Upper lobe of left lung (tissue), 6 donors: ENCODE data around the gene ADAM21. TPM values are rescaled to one million over a fixed set of nuclear protein-coding genes. Genes with fewer than 3 reads are reported as not detected.

Experiments used
- ATAC-seq, 2 donors: fragments of 200-7000 bp; cut with Tn5 transposase; one replicate each; pipeline ENCODE4 v1.9.1; 2022; ENCODE audit warnings: mild to moderate bottlenecking in 2 of 2, moderate library complexity in 2 of 2; ENCODE audit not compliant: low FRiP score in 2 of 2
- DNase-seq, 2 donors: peaks; one replicate each; pipeline ENCODE4 v3.0.0-alpha.2; 2019 to 2020
- H3K27ac ChIP-seq, 4 donors: fragments of 200-600 bp; sonication (generic); one replicate each; pipeline ENCODE4 v1.5.1; 2016 to 2019
- H3K27me3 ChIP-seq, 4 donors: fragments of 200-600 bp; sonication (generic); one replicate each; pipeline ENCODE4 v1.5.1; 2017 to 2019
- H3K36me3 ChIP-seq, 4 donors: fragments of 200-600 bp; sonication (generic); one replicate each; pipeline ENCODE4 v1.5.1; 2016 to 2019
- H3K4me1 ChIP-seq, 4 donors: fragments of 200-600 bp; sonication (generic); one replicate each; pipeline ENCODE4 v1.5.1; 2018 to 2019
- H3K4me3 ChIP-seq, 4 donors: fragments of 200-600 bp; sonication (generic); one replicate each; pipeline ENCODE4 v1.5.1; 2017 to 2019; ENCODE audit warnings: mild to moderate bottlenecking in 2 of 4, moderate library complexity in 1 of 4
- H3K9me3 ChIP-seq, 4 donors: fragments of 200-600 bp; sonication (generic); one replicate each; pipeline ENCODE4 v1.5.1; 2018 to 2019
- EP300 ChIP-seq, 4 donors: sonication (generic); formaldehyde crosslinking; IDR thresholded peaks; one replicate each; pipeline ENCODE4 v1.5.1; 2017; ENCODE audit warnings: antibody characterized with exemption in 4 of 4, control low read depth in 2 of 4
- POLR2A ChIP-seq, 4 donors: fragments of 450-650 bp; IDR thresholded peaks; one replicate each; pipeline ENCODE4 v1.5.1; 2016 to 2017; ENCODE audit warnings: antibody characterized with exemption in 4 of 4, mild to moderate bottlenecking in 2 of 4
- POLR2AphosphoS5 ChIP-seq, 2 donors: sonication (generic); formaldehyde crosslinking; IDR thresholded peaks; one replicate each; pipeline ENCODE4 v1.5.1; 2017; ENCODE audit warnings: antibody characterized with exemption in 2 of 2
- WGBS, 2 donors: methylation state at CpG; one replicate each; pipeline ENCODE4 v1.1.5; 2017 to 2018; 5-methylcytosine and 5-hydroxymethylcytosine counted together
- total RNA-seq, 6 donors: library from RNA; depleted of rRNA in 4 of 6; stranded (reverse); fragments of >200 nt in 4 of 6; gene quantifications; one replicate each; pipeline versions ENCODE4 v1.1.0 to v1.2.1, GENCODE V29; 2016 to 2021
- TF ChIP-seq, protein P1 (sequence below), 6 experiments: fragments of 450-650 bp in 4 of 6; fragments of 200-600 bp in 2 of 6; sonication (generic) in 2 of 6; IDR thresholded peaks; one replicate each; pipeline ENCODE4 v1.5.1; 2016 to 2019; ENCODE audit warnings: antibody characterized with exemption in 6 of 6
- donor health status: DM: no; HTN: no; CAD: no; lungs with moderate emphysema.
- donor health status: DM: no; HTN: yes; CAD: no; lungs with severe emphysema.

ADAM21 gene
- total RNA-seq, 6 donors from 2014 or later = 0.17 to 0.39 TPM; not detected in 4

DNA sequence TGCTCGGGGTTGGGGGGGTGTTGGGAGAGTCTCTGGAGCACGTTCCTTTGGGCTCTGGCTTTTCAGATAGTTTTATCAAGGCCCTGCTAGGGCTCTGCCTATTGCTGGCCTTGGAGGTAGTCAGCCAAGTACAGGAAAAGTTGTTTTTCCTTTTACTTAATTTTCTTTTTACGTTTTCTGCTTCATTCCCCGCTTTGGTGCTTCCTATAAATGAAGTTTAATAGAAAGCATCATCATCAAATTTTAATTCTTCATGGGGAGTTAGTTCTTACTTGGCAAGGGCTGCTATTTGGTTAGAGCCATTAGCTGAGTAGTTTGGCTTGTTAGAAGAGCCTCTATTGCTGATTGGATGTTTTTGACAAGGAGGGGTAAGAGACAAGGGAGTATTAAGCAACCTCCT, 15.1 kb upstream of the ADAM21 start:
- DNase-seq (no peak), ATAC-seq (no peak)
- Histone ChIP-seq H3K27ac (no peak overlapping the region), H3K9me3 (peaks cover 5 to 37% (median 24%) of the 10 kb centered on the region in 4 donors), H3K27me3 (no peaks in the 10 kb centered on the region), H3K4me1 (no peaks in the 10 kb centered on the region), H3K36me3 (no peaks in the 10 kb centered on the region), H3K4me3 (no peak overlapping the region)
- TF ChIP-seq EP300 (IDR thresholded peaks at IDR 0.05) (no peak), POLR2AphosphoS5 (IDR thresholded peaks at IDR 0.05) (no peak), POLR2A (IDR thresholded peaks at IDR 0.05) (no peak)
- TF ChIP-seq, protein P1, sequence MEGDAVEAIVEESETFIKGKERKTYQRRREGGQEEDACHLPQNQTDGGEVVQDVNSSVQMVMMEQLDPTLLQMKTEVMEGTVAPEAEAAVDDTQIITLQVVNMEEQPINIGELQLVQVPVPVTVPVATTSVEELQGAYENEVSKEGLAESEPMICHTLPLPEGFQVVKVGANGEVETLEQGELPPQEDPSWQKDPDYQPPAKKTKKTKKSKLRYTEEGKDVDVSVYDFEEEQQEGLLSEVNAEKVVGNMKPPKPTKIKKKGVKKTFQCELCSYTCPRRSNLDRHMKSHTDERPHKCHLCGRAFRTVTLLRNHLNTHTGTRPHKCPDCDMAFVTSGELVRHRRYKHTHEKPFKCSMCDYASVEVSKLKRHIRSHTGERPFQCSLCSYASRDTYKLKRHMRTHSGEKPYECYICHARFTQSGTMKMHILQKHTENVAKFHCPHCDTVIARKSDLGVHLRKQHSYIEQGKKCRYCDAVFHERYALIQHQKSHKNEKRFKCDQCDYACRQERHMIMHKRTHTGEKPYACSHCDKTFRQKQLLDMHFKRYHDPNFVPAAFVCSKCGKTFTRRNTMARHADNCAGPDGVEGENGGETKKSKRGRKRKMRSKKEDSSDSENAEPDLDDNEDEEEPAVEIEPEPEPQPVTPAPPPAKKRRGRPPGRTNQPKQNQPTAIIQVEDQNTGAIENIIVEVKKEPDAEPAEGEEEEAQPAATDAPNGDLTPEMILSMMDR (IDR thresholded peaks at IDR 0.05) = no peak
- 54 to 72% methylated on average over 3 to 4 of the region's 4 CpGs for WGBS, 2 donors

DNA sequence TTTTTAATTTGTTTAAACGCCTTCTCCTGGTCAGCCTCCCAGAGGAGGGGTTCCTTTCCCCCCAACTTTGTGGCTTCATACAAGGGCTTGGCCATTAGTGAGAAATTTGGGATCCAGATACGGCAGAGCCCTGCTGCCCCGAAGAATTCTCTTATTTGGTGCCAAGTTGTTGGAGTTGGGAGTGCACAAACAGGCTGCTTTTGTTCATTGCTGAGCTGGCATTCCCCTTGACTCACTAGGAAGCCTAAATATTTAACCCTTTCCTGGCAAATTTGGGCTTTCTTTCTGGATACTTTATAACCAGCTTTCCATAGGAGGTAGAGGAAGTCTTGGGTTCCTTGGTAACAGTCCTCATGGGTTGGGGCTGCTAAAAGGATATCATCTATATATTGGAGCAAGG, 10.3 kb upstream of the ADAM21 start:
- WGBS, 2 donors = 62 to 79% methylated on average over 3 of the region's 3 CpGs
- H3K27ac ChIP-seq = no peak overlapping the region
- no peaks in the 10 kb centered on the region for H3K4me1 ChIP-seq
- no peaks in the 10 kb centered on the region for H3K36me3 ChIP-seq
- ATAC-seq (no peak), DNase-seq (no peak)
- H3K4me3 ChIP-seq = no peak overlapping the region
- H3K9me3 ChIP-seq = peaks cover 17 to 44% (median 36%) of the 10 kb centered on the region in 4 donors
- H3K27me3 ChIP-seq = no peaks in the 10 kb centered on the region
- no peak for TF ChIP-seq EP300 (IDR thresholded peaks at IDR 0.05)
- TF ChIP-seq POLR2A (IDR thresholded peaks at IDR 0.05) = no peak
- TF ChIP-seq POLR2AphosphoS5 (IDR thresholded peaks at IDR 0.05) = no peak
- TF ChIP-seq, protein P1 (IDR thresholded peaks at IDR 0.05) = no peak

DNA sequence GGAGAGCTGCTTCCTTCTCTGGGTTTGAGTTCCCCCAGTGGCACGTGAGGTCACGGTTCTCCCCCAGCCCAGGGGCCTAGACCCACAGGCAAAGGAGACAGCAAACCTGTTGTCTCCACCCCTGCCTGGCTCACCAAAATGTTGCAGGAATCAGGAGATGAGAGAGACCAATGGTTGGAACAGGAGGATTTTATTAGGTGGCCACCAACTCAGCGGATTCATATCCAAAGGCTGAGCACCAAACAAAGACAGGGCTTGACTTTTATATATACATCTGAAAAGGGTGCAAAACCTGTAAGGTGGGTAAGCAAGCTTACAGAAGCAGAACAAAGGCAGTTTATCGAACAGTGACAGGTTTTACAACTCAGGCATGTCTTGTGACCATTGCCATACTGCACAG, 9.2 kb upstream of the ADAM21 start:
- no peaks in the 10 kb centered on the region for H3K27me3 ChIP-seq
- WGBS, 2 donors = 84 to 97% methylated on average over 4 of the region's 4 CpGs
- no peak overlapping the region for H3K27ac ChIP-seq
- no peaks in the 10 kb centered on the region for H3K36me3 ChIP-seq
- DNase-seq (no peak), ATAC-seq (no peak)
- no peak overlapping the region for H3K4me3 ChIP-seq
- TF ChIP-seq POLR2AphosphoS5 (IDR thresholded peaks at IDR 0.05) = no peak
- TF ChIP-seq, protein P1 (IDR thresholded peaks at IDR 0.05) = no peak
- no peak for TF ChIP-seq POLR2A (IDR thresholded peaks at IDR 0.05)
- no peak for TF ChIP-seq EP300 (IDR thresholded peaks at IDR 0.05)
- peaks cover 12 to 34% (median 25%) of the 10 kb centered on the region in 4 donors for H3K9me3 ChIP-seq
- no peaks in the 10 kb centered on the region for H3K4me1 ChIP-seq

DNA sequence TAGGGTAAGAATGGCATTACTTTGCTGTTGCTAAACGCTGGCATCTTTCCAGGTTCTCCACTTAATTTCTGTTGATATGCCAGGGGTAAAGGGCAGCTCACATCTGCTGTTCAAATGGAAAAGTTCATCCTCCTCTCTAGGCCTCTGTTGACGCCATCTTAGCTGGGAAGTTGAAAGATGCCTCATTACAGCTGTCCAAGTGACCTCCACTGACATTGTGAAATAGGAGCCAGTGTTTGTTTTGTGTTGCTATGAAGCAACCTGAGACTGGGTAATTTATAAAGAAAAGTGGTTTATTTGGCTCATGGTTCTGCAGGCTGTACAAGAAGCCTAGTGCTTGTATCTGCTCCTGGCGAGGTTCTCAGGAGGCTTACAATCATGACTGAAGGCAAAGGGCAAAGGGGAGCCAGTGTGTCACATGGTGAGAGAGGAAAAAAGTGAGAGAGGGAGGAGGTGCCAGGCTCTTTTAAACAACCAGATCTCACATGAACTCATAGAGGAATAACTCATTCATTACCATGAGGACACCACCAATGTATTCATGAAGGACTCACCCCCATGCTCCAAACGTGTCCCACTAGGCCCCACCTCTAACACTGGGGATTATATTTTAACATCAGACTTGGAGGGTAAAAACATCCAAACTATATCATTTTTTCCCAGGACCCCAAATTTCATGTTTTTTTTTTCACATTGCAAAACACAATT, 3.2 kb upstream of the ADAM21 start:
- Histone ChIP-seq H3K9me3 (peaks cover 0 to 5% (median 1%) of the 10 kb centered on the region in 4 donors), H3K36me3 (no peaks in the 10 kb centered on the region), H3K4me1 (no peaks in the 10 kb centered on the region), H3K27ac (no peak overlapping the region), H3K27me3 (no peaks in the 10 kb centered on the region), H3K4me3 (no peak overlapping the region)
- TF ChIP-seq, protein P1 (IDR thresholded peaks at IDR 0.05) = no peak
- TF ChIP-seq EP300 (IDR thresholded peaks at IDR 0.05) (no peak), POLR2AphosphoS5 (IDR thresholded peaks at IDR 0.05) (no peak), POLR2A (IDR thresholded peaks at IDR 0.05) (no peak)
- DNase-seq (no peak), ATAC-seq (no peak)
- WGBS, 2 donors = 56 to 74% methylated on average over 4 of the region's 4 CpGs

DNA sequence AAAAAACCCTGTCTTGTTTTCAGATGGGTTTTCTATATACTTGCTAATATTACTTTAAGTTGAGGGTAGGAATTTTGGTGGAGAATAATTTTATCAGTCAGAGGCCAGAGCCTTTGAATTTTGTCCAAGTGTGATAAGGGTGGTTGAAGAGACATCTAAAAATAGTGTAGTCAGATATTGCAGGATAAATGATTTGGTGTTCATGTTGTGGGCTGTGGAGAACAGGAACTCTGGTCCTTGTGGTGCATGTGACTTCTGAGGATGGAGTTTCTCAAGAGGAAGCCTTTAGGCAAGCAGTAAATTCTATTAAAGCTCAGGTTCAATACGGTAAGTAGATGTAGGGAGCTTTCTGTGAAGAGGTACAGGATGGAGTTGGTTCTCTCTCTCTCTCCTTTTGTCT, 2.8 kb downstream of the ADAM21 start:
- Histone ChIP-seq H3K36me3 (no peaks in the 10 kb centered on the region), H3K4me3 (no peak overlapping the region), H3K4me1 (no peaks in the 10 kb centered on the region), H3K27ac (no peak overlapping the region), H3K27me3 (no peaks in the 10 kb centered on the region), H3K9me3 (no peaks in the 10 kb centered on the region)
- WGBS, 2 donors = 36 to 53% methylated on average over 1 of the region's 1 CpG
- no peak for ATAC-seq
- TF ChIP-seq EP300 (IDR thresholded peaks at IDR 0.05) (no peak), POLR2A (IDR thresholded peaks at IDR 0.05) (no peak), POLR2AphosphoS5 (IDR thresholded peaks at IDR 0.05) (no peak)
- TF ChIP-seq, protein P1 (IDR thresholded peaks at IDR 0.05) = no peak
- no peak for DNase-seq
